GM23248 (cell line): Measurements from ENCODE around the gene SEM1. TPM values are rescaled to one million over a fixed set of nuclear protein-coding genes. Genes with fewer than 3 reads are reported as not detected.

Experiments used
- DNase-seq: peaks from one replicate; pipeline ENCODE4 v3.0.0-alpha.2; 2015
- H2AFZ ChIP-seq: fragments of 200-600 bp; sonication (generic); 2 replicates; pipeline ENCODE4 v1.6.1; 2016; ENCODE audit warnings: antibody characterized with exemption
- H3F3A ChIP-seq: fragments of 200-600 bp; sonication (generic); 2 replicates; pipeline ENCODE4 v1.6.1; 2016; ENCODE audit warnings: mild to moderate bottlenecking, antibody characterized with exemption, mixed run types; ENCODE audit not compliant: insufficient read depth
- H3K27ac ChIP-seq: fragments of 200-600 bp; sonication (generic); 2 replicates; pipeline ENCODE4 v1.5.1; 2016; ENCODE audit warnings: mild to moderate bottlenecking
- H3K27me3 ChIP-seq: fragments of 200-600 bp; sonication (generic); replicated peaks from 2 replicates; pipeline ENCODE4 v1.6.1; 2016; ENCODE audit warnings: mild to moderate bottlenecking; ENCODE audit not compliant: insufficient read depth
- H3K36me3 ChIP-seq: fragments of 200-600 bp; sonication (generic); 2 replicates; pipeline ENCODE4 v1.6.1; 2016; ENCODE audit warnings: low read depth, mild to moderate bottlenecking
- H3K4me1 ChIP-seq: fragments of 200-600 bp; sonication (generic); 2 replicates; pipeline ENCODE4 v1.6.1; 2016; ENCODE audit warnings: mild to moderate bottlenecking; ENCODE audit not compliant: insufficient read depth
- H3K4me2 ChIP-seq: fragments of 200-600 bp; sonication (generic); one replicate; pipeline ENCODE4 v1.6.1; 2016; ENCODE audit warnings: mild to moderate bottlenecking; ENCODE audit not compliant: unreplicated experiment
- H3K4me3 ChIP-seq: fragments of 200-600 bp; sonication (generic); 2 replicates; pipeline ENCODE4 v1.5.1; 2016; ENCODE audit warnings: mild to moderate bottlenecking
- H3K79me2 ChIP-seq: fragments of 200-600 bp; sonication (generic); 2 replicates; pipeline ENCODE4 v1.6.1; 2016; ENCODE audit warnings: mild to moderate bottlenecking; ENCODE audit not compliant: insufficient read depth
- H3K9ac ChIP-seq: fragments of 200-600 bp; sonication (generic); 2 replicates; pipeline ENCODE4 v1.6.1; 2016; ENCODE audit warnings: mild to moderate bottlenecking
- H3K9me2 ChIP-seq: fragments of 200-600 bp; sonication (generic); 2 replicates; pipeline ENCODE4 v1.6.1; 2016; ENCODE audit warnings: mixed run types, mild to moderate bottlenecking, moderate library complexity; ENCODE audit not compliant: insufficient read depth
- H3K9me3 ChIP-seq: fragments of 200-600 bp; sonication (generic); one replicate; pipeline ENCODE4 v1.6.1; 2017; ENCODE audit warnings: low read depth
- H4K20me1 ChIP-seq: fragments of 200-600 bp; sonication (generic); 2 replicates; pipeline ENCODE4 v1.6.0; 2016; ENCODE audit not compliant: insufficient read depth
- EZH2 ChIP-seq: fragments of 200-600 bp; sonication (generic); IDR thresholded peaks from 2 replicates; pipeline ENCODE4 v1.6.1; 2018; ENCODE audit warnings: antibody characterized with exemption, mild to moderate bottlenecking; ENCODE audit not compliant: insufficient read depth, poor library complexity, severe bottlenecking
- EZH2phosphoT487 ChIP-seq: fragments of 200-600 bp; sonication (generic); IDR thresholded peaks from 2 replicates; pipeline ENCODE4 v1.6.1; 2018; ENCODE audit warnings: antibody characterized with exemption, moderate library complexity, mild to moderate bottlenecking, low read depth; ENCODE audit not compliant: insufficient read depth
- WGBS, 2 experiments: methylation state at CpG; one replicate each; pipeline ENCODE4 v1.1.6; 2015 to 2017; ENCODE audit warnings: low lambda C conversion rate in 2 of 2, low coverage in 1 of 2; ENCODE audit errors: missing lambda C conversion rate in 2 of 2; 5-methylcytosine and 5-hydroxymethylcytosine counted together
- in situ Hi-C: fragments of 300-500 bp; cut with MboI; formaldehyde crosslinking; loops from 2 replicates; pipeline ENCODE4 v1.15.0; 2020
- polyA plus RNA-seq: library from polyadenylated mRNA; unstranded; fragments of >200 nt; fragmentation: Nextera tagmentation; extraction: Ambion mirVana; gene quantifications from 2 replicates; pipeline ENCODE4 v1.2.1, GENCODE V29; 2016
- total RNA-seq: library from RNA; depleted of rRNA; stranded (reverse); fragments of >200 nt; shearing (Covaris generic); gene quantifications from 2 replicates; pipeline ENCODE4 v1.2.3, GENCODE V29; 2014

Gene SEM1
- total and polyA plus RNA-seq, 2 experiments from 2014 or later = 16.8 to 270 TPM

DNA sequence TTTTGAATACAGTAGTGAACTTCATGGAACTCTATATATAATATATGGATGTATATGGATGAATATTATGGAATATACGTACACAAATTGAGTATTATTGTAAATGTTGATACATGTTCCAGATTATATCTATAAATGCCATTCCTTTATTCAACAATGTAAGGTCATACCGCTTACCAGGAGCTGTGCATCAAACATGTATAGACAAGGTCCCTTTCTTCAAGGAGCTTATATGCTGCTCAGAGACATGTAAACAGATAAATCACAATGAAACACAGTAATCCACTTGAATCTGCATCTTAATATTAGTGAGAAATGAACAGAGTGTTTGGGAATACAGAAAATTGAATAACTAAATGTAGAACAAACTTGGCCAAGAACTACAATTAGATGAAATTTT, 898 bp upstream of the SEM1 start:
- no peaks in the 10 kb centered on the region; the same call in 1 of the 2 replicates for H4K20me1 ChIP-seq
- H3K36me3 ChIP-seq = no peaks in the 10 kb centered on the region; the same call in 1 of the 2 replicates
- no peak overlapping the region for H3K4me2 ChIP-seq
- TF ChIP-seq EZH2 (no peak), EZH2phosphoT487 (no peak)
- H3K9ac ChIP-seq = no peak overlapping the region
- H3K4me1 ChIP-seq = peaks cover 14% of the 10 kb centered on the region
- H3K4me3 ChIP-seq = no peak overlapping the region
- peaks cover 41% of the 10 kb centered on the region for H3K79me2 ChIP-seq
- 84% methylated on average over 2 of the region's 2 CpGs for WGBS, 2 experiments
- H3K9me2 ChIP-seq = no peaks in the 10 kb centered on the region
- no peak overlapping the region for H3K27ac ChIP-seq
- peaks cover 9% of the 10 kb centered on the region; the same call in 1 of the 2 replicates for H3F3A ChIP-seq
- H3K9me3 ChIP-seq = no peaks in the 10 kb centered on the region
- in situ Hi-C loops = no loop called here
- peak overlapping the region; percentile 98 for H2AFZ ChIP-seq
- no peaks in the 10 kb centered on the region for H3K27me3 ChIP-seq
- DNase-seq = no peak

DNA sequence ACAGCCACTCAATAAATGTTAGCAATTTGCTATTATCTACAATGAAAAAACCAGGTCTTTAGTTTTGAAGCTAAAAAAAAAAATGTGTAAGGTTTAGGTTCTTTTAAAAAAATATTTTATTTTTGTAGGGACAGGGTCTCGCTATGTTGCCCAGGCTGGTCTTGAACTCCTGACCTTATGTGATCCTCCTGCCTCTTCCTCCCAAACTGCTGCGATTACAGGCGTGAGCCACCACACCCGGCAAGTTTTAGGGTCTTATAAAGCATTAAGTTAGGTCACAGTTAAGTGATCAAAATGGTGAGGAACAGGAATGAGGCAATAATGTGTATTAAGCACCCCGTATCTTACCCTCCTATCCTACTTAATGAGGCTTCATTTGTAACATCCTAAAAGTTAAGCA, 774 bp downstream of the SEM1 start:
- peaks cover 58% of the 10 kb centered on the region for H3K79me2 ChIP-seq

DNA sequence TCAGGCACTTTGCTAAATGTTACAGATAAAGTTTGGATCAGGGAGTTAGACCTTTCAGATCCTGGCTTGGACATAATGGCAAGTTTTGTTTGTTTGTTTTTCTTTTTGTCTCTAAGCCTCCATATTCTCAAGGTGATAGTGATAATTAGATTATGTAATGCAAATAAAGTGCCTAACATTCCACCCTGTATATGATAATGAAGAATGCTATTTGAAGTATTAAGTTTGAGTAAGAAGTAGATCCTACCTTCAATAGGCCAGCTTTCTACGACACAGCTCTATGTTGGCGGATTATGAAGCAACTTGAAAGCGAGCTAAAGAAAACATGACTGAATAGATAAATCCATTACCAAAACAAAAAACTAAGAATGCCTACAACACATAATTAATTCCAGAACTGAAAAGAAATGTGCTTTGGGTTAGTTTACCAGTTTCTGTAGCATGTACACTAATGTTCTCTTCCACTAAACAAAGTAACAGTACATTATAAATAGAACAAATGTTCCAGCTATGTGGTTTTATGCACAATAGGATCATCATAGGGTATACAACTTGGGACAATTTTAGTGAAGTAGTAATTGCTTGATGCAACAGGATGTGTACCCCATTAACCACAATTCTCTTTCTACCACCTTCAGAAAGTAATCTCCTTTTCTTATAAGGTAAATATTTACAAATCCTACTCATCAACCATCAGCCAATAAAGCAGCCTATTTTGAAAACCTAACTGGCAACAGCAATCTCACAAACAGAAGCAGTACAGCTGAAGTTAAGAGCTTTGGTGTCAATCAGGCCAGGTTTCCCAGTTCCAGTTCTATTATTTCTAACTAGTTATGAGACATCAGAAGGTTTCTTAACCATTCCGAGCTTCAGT, 1.5 kb downstream of the SEM1 start:
- peak overlapping the region; percentile 87 for H3K4me2 ChIP-seq
- TF ChIP-seq EZH2phosphoT487 (no peak), EZH2 (no peak)
- H3K9me2 ChIP-seq = no peaks in the 10 kb centered on the region
- in situ Hi-C loops = no loop called here
- peak overlapping the region; percentile 98 for H3K9ac ChIP-seq
- H3K9me3 ChIP-seq = no peaks in the 10 kb centered on the region
- H4K20me1 ChIP-seq = peaks cover 3% of the 10 kb centered on the region; the same call in 1 of the 2 replicates
- peaks cover 65% of the 10 kb centered on the region for H3K79me2 ChIP-seq
- peak overlapping the region; percentile 96 for H3K4me3 ChIP-seq
- no peak overlapping the region for H3K27ac ChIP-seq
- no peak overlapping the region for H2AFZ ChIP-seq
- no peaks in the 10 kb centered on the region; the same call in none of the 2 replicates for H3K36me3 ChIP-seq
- peaks cover 14% of the 10 kb centered on the region for H3K4me1 ChIP-seq
- H3F3A ChIP-seq = peaks cover 9% of the 10 kb centered on the region; the same call in 1 of the 2 replicates
- no peak for DNase-seq
- 99 to 100% methylated on average over 4 of the region's 4 CpGs for WGBS, 2 experiments
- no peaks in the 10 kb centered on the region for H3K27me3 ChIP-seq

More for the DNA sequence above, 774 bp downstream of the SEM1 start:
- WGBS, 2 experiments = 73 to 75% methylated on average over 5 of the region's 5 CpGs
- Histone ChIP-seq H3K9me3 (no peaks in the 10 kb centered on the region), H3K4me1 (peaks cover 14% of the 10 kb centered on the region), H3F3A (peaks cover 9% of the 10 kb centered on the region; the same call in 1 of the 2 replicates), H3K27me3 (no peaks in the 10 kb centered on the region), H3K27ac (peak overlapping the region; percentile 96), H3K9ac (peak overlapping the region; percentile 98), H2AFZ (peak overlapping the region; percentile 98), H3K9me2 (no peaks in the 10 kb centered on the region), H3K4me2 (peak overlapping the region; percentile 87), H3K4me3 (peak overlapping the region; percentile 96), H4K20me1 (no peaks in the 10 kb centered on the region; the same call in 1 of the 2 replicates), H3K36me3 (no peaks in the 10 kb centered on the region; the same call in none of the 2 replicates)
- no peak for DNase-seq
- in situ Hi-C loops = no loop called here
- no peak for TF ChIP-seq EZH2

DNA sequence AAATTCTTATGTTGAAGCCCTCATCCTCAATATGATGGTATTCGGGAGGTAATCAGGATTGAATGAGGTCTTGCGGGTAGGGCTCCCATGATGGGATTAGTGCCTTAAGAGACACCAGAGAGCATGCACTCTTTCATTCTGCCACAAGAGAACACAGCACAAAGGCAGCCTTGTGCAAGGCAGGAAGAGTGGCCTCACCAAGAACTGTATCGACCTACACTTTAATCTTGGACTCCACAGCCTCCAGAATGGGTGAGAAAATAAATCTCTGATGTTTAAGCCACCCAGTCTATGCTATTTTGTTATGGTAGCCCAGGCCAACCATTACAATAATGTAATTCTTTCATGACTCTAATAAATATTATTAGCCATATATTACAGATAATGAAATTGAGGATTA, 8.4 kb downstream of the SEM1 start:
- no peaks in the 10 kb centered on the region for H3F3A ChIP-seq
- no peak for DNase-seq
- H3K27ac ChIP-seq = no peak overlapping the region
- H3K9me3 ChIP-seq = no peaks in the 10 kb centered on the region
- WGBS, 2 experiments = 96 to 99% methylated on average over 3 of the region's 3 CpGs
- TF ChIP-seq EZH2phosphoT487 (no peak), EZH2 (no peak)
- peaks cover 100% of the 10 kb centered on the region for H3K79me2 ChIP-seq
- H4K20me1 ChIP-seq = 0 out of 2 replicates have a peak, but pooled peaks cover 8% of the 10 kb centered on the region
- no peaks in the 10 kb centered on the region for H3K4me1 ChIP-seq
- H3K4me3 ChIP-seq = no peak overlapping the region
- no peaks in the 10 kb centered on the region for H3K9me2 ChIP-seq
- H3K27me3 ChIP-seq = no peaks in the 10 kb centered on the region
- H3K36me3 ChIP-seq = no peaks in the 10 kb centered on the region; the same call in none of the 2 replicates
- no peak overlapping the region for H3K4me2 ChIP-seq
- in situ Hi-C loops = no loop called here
- no peak overlapping the region for H3K9ac ChIP-seq
- H2AFZ ChIP-seq = no peak overlapping the region
